Left kidney (tissue), 2 donors: Measurements from ENCODE around the gene SPIRE1. TPM values are rescaled to one million over a fixed set of nuclear protein-coding genes. Genes with fewer than 3 reads are reported as not detected.
"Not testable (repeated sequence)": the region's sequence is repeated elsewhere in the genome, so short reads cannot be mapped to it uniquely, and the experiment has no call there.

Source experiments
- DNase-seq: peaks from one replicate; pipeline ENCODE4 v3.0.0-alpha.2; 2013
- polyA plus RNA-seq: library from polyadenylated mRNA; unstranded; fragments of 120-200 nt; gene quantifications from one replicate; pipeline ENCODE4 v1.2.1, GENCODE V29; 2013; ENCODE audit not compliant: insufficient read length

SPIRE1 gene
- polyA plus RNA-seq, 1 donor: 37.6 TPM

DNA sequence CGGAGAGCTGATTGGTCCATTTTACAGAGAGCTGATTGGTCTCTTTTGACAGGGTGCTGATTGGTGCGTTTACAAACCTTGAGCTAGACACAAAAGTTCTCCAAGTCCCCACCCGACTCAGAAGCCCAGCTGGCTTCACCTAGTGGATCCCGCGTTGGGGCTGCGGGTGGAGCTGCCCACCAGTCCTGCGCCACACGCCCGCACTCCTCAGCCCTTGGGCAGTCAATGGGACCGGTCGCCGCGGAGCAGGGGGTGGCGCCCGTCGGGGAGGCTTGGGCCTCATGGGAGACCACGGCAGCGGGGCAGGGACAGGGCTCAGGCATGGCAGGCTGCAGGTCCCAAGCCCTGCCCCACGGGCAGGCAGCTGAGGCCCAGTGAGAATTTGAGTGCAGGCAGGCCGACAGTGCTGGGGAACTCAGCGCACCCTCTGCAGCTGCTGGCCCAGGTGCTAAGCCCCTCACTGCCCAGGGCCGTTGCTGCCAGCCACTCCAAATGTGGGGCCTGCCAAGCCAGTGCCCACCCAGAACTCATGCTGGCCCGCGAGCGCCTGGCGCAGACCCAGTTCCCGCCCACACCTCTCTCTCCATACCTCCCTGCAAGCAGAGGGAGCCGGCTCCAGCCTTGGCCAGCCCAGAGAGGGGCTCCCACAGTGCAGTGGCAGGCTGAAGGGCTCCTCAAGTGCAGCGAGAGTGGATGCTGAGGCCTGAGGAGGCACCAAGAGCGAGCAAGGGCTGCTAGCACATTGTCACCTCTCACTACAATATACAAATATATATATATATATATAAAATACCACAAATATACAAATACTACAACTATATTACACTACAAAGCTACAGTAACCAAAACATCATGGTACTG is 100.7 kb downstream of the SPIRE1 start:
- no peak for DNase-seq

DNA sequence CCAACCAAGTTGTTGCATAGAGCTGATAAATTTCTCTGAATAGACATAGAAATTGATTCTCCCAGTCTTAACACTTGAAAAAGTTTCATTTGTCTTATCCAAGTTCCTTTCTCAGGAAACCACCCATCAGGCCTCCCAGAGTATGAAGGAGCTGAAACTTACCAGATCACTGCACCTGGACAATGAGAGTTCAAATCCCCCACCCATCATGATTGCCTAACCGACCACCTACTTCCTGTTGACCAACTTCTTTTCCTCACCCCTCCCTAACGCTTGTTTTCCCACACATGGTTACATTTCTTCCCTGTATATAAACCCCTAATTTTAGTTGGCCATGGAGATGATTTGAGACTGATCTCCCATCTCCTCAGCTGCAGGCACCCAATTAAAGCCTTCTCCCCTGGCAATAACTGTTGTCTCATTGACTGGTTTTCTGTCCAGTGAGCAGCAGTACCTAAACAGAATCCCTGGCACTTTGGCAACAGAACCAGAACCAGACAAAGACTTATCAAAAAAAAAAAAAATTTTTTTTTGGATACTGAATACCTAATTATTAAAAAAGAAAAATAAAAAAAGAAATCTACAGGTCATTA is 103.0 kb downstream of the SPIRE1 start:
- DNase-seq: no peak

DNA sequence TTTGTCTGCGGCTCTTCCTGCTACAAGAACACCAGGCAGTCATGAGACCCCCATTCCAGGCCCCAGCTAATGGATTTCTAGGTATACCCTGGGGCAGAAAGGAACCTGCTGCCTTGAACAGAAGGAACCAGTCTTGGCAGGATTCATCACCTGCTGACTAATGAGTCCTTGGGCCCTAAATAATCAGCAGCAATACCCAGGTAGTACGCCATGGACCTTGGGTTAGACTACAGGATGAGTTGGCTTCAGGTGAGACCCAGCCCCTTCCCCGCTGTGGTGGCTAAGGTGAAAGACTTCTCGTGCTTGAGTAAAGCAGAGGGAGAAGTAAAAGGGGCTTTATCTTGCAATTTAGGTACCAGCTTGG is 105.0 kb downstream of the SPIRE1 start:
- no peak for DNase-seq

DNA sequence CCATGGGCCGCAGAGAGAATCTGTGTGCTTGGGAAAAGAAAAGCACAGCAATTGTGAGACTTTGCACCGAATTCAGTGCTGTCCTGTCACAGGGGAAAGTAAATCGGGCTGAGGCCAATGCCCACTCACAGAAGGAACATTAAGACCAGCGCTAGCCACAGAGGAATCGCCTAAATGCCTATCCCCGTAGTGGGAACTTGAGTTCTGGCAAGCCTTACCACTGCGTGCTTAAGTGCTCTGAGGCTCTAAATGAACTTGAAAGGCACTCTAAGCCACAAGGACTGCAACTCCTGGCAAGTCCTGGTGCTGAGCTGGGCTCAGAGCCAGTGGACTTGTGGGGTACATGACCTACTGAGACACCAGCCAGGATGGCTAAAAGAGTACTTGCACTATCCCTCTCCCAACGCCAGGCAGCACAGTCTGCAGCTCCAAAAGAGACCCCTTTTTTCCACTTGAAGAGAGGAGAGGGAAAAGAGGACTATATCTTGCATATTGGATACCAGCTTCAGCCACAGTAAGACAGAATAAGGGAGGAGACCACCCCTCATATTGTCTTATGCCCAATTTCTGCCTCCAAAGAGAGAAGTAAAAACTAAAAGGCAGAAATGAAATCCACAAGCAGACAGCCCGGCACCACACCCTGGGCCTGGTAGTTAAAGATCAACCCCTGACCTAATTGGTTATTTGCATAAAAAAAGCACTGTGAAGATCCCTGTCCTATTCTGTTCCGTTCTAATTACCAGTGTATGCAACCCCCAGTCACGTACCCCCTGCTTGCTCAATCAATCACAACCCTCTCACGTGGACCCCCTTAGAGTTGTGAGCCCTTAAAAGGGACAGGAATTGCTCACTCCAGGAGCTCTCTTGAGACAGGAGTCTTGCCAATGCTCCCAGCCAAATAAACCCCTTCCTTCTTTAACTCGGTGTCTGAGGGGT is 105.7 kb downstream of the SPIRE1 start:
- DNase-seq: not testable (repeated sequence)

DNA sequence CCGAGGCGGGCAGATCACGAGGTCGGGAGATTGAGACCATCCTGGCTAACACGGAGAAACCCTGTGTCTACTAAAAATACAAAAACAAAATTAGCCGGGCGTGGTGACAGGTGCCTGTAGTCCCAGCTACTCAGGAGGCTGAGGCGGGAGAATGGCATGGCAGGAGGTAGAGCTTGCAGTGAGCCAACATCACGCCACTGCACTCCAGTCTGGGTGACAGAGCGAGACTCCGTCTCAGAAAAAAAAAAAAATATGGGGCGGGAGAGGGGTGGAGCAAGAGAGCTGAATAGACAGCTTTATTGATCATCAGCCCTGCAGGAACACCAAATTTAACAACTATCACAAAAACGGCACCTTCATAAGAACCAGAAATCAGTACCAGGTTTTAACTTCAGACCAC is 106.4 kb downstream of the SPIRE1 start:
- DNase-seq: not testable (repeated sequence)

DNA sequence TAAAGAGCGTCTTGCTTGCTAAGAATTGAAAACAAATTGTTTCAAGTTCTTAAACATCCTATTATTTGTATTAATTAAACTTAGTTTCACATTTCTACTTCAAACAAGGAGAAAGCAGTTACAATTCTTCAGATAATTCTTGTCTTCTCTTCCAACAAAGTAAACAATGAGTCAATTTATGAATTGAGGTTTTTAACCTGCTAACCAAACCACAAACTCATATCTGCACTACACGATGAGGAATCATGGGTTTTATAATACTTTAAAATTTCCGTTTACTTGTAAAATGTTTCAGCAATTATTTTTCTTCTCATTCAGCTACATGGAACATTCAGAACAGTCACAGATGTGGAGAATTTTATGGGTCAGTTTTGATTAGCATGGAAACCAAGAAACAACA is 114.2 kb downstream of the SPIRE1 start:
- DNase-seq: no peak

DNA sequence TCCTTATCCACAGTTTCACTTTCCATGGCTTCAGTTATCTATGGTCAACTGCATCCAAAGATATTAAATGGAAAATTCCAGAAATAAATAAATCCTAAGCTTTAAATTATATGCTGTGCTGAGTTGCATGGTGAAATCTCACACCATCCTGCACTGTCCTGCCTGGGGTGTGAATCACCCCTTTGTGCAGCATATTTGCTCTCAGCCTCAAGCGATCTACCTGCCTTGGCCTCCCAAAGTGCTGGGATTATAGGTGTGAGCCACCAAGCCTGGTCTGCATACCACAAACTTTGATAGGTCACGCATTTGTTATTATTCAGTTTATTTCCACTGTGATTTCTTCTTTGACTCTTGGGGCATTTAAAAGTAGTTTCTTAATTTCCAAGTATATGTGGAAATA is 117.2 kb downstream of the SPIRE1 start:
- no peak for DNase-seq

DNA sequence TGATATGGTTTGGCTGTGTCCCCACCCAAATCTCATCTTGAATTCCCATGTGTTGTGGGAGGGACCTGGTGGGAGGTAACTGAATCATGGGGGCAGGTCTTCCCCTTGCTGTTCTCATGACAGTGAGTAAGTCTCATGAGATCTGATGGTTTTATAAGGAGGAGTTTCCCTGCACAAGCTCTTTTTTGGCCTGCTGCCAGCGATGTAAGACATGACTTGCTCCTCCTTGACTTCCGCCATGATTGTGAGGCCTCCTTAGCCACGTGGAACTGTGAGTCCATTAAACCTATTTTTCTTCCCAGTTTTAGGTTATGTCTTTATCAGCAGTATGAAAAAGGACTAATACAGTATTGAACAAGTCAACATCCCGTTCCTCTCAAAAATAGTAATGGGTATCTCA is 118.7 kb downstream of the SPIRE1 start:
- DNase-seq: not testable (repeated sequence)

DNA sequence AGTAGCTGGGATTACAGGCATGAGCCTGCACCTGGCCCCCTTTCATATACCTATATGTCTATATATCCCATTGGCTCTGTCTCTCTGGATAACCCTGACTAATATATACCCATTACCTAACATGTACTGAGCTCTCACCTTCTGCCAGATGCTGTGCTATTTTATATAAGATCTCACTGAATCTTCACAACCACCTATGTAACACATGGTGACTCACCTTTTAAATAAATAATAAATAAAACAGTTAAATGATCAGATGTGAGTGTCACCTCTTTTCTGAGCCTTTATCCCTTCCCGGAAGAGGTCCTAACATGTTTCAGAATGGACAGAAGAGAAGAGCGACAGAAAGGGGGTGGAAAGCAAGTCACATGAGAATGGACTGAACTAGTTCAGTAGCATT is 123.1 kb downstream of the SPIRE1 start:
- DNase-seq: no peak

DNA sequence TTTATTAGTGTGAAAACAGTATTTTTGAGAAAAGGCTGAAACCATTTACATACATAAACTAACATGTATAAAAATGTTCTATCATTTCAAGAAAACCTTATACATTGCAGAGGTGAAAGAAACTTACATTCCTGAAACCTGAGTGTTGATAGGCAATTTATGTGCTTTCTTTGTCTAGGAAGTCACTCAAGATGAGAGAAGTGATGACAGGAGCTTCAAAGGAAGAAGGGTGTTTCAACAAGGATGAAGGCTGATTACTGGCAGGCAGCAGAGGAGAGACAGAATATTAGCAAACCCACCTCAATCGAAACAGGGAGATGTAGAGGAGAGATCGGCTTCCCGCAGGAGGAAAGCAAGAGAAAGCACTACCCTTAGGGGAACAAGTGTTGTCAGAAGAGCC is 125.2 kb downstream of the SPIRE1 start:
- DNase-seq: no peak

DNA sequence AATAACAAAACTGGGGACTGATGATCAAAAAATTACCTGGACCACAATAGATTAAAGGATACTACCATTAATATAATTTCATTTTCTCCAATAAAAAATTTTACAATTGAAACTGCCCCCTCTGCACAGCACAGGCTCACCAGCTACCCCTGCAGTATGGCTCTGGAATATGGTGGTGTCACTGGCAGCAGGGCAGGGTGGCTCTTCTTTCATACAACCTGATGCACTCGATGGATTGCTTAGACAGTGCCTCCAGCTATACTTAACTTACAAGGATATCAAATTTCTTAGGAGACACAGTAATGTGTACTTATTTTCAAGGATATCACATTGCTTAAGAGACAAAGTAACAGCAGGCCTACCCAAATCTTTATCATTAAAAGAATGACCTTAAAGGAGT is 126.2 kb downstream of the SPIRE1 start:
- no peak for DNase-seq

DNA sequence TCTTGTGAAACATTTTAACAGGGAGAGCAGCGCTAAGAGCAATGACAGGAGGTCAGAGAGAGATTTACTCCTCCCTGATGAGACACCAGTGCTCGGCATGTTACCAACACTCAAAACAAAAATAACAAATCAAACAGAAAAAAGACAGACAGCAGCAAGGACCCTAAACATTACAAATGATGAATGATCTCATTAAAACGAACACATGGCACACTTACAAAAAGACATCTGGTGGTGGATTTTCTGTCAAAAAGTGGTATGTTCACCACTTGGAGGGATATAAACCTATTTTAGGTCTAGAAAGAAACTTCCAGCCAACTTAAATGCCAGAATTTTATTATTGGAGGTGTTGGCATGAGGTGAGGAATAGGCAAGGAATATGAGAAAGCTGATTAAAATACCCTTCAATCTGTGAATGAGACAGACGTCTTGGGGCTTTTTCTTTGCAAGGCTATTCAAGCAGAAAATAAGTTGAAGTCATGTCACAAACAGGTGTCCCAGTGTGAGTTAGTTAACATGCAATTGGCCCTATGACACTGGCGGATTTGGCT is 137.4 kb downstream of the SPIRE1 start:
- no peak for DNase-seq

DNA sequence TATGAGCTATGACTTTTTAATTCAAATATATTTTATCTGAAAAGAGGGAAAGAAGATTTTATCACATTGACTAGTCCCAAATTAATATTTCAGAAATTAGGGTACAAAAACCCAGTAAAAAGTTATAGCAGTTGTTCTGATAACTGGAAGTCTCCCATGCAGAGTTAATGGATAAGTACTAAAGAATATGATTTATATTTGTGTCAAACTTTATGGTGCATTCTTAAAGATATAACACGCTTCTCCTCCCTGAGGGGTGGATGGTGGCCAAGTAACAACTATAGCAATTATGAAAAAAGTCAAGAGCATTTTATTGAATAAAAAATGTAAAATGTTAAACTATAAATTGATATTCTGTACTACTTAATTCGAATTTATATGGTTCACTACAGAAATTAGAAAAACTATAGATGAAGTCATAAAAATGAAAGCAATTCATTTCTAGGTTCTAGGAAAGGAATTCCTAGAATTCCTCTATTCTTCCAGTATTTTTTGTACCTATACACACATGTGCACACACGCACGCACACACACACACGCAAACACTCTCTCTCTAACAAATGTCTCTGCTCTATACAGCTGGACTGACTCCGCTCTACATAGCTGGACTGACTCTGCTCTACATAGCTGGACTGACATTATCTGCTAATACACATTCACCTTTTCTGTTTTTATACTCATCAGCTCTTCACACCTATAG is 138.9 kb downstream of the SPIRE1 start:
- no peak for DNase-seq

DNA sequence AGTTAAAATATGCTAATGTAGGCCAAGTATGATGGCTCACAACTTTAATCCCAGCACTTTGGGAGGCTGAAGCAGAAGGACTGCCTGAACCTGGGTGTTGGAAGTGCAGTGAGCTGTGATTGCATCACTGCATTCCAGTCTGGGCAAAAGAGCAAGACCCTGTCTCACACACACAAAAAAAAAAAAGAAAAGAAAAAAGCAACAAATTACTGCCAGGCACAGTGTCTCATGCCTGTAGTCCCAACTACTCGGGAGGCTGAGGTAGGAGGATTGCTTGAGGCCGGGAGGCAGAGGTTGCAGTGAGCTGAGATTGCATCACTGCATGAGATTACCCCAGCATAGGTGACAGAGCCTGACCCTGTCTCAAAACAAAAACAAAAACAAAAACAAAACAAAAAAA is 139.6 kb downstream of the SPIRE1 start:
- DNase-seq: no peak

DNA sequence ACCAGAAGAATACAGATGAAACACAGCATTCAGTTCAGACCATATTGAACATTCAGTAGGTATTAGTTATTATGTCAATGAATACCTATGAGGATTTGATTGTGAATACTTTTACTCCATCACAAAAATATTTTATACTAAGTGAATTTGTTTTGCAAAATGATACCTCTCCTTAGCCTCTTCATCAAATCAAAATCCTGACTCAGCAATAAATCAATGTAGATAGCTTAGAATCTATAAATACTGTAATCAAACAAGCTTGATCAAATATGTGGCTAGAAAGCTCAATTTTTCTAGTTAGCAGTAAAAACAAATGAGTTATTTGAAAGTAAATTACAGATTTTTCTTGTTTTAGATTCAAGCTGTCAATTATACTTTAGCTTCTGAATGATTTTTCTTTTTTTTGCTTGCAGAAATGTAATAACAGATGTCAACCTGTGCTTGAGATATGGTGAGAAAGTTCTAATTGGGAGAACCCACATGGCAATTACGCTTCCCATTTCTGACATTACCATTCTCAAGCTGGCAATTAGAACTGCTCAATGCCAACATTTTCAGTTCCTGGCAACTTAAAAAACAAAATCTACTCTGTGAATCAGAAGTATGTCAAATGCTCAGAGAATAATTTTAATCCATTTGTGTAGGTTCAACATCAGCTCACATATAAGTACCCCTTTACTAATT is 140.6 kb downstream of the SPIRE1 start:
- DNase-seq: no peak

DNA sequence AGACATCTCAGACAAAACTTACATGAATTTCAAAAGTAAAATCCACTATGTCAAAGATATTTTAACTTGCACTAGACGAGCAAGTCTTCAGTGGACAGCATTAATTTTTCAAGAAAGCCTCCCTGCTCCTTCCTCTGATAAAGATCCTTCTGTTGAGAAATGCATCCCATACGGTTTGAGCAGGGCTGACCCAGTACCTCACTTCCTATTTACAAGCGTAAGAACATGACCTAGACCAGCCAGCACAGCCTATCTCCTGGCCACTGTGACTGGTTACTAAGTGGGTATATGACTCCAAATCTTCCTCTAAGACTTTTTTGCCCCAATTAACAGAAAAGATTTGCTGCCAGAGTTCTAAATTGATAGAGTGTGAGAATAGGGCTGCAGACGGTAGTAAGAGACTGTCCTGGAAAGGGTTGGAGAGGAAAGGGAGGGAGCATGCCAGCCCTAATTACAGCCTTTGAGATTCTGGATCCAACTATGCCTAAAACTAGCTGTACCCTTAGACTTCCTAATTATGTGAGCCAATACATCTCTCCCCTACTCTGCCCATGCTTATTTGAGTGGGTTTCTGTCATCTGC is 141.8 kb downstream of the SPIRE1 start:
- no peak for DNase-seq

DNA sequence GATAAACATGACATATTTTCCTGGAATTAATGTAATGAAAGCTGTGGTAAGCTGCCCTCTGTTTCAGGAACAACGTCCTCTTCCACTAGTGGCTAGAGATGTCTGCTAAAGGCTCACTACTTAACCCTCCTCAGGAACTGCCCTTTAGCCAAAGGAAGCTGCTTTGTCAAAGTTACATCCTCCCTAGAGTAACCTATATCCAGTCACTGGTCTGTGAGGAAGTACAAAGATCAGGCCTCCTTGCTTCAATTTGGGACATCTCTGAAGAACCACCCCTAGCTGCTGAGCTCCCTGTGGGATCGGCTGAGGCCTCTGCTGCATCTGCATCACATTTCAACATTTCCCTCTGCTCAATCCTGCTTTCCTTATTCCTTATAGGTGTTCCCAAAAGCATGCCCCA is 142.4 kb downstream of the SPIRE1 start:
- no peak for DNase-seq

DNA sequence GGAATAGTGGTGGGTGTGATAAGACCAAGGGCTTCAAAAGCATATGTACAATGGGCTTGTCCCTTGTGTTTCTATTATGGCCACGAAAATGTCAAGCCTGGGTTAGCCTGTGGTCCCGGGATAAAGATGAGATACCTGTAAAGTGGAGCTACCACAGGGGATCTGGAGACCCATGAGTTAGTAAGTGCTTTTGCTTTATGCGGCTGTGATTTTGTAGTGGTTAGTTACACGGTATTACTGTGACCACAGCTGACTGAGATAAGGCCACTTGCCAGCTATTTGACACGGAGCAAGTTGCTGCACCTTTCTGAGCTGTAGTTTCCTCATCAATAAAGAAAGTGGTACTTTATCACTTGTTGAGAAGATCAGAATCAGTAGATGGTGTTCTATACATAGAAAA is 150.9 kb downstream of the SPIRE1 start:
- no peak for DNase-seq

DNA sequence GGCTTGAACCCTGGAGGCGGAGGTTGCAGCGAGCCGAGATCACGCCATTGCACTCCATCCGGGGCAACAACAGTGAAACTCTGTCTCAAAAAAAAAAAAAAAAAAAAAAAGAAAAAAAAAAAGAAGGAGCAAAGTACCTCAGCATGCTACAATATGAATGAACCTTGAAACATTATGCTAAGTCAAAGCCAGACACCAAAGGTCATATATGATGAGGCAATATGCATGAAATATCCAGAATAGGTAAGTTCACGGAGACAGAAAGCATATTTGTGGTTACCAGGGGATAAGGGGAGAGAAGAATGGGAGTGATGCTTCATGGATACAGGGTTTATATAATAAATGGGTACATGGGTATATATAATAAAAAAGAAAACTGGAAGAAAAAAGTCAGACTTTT is 156.9 kb downstream of the SPIRE1 start:
- DNase-seq: no peak

DNA sequence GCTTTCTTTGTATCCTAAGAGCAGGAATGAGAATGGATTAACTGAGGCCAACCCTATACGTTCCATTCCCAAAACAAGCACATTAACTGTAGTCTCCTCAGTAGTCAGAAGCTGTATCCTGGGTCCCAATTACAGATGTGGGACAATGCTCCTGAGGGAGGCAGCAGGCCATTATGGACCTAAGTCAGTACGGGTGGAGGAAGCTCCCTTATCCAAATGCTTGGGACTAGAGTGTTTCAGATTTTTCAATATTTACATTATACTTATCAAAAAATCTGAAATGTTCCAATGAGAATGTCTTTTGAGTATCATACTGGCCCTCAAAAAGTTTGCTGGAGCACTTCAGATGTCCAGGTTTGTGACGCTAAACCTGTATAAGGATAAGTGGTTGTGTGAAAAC is 160.1 kb downstream of the SPIRE1 start:
- DNase-seq: no peak

DNA sequence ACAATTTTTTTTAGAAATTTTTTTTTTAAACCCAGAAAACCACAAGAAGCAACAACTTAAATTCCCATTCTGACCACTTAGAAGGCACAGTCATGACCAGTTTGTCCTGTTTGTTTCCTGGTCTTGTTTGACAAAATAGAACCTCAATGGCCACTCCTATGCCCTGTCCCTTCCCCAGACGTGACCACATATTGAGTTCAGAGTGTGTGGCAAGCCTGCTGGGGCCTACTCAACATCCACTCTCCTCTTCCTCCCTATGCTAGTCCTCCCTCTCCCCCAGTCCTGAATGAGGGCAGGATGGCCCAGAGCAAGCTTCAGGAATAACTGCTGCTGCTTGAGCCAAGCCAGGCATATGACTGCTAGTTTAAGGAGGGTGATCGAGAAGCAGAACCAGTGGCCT is 160.6 kb downstream of the SPIRE1 start:
- no peak for DNase-seq
